ENCODE results near the gene TMEM30B.

GRCh38 chr14:61330511-61330910, 49.4 kb upstream of the TMEM30B start:
- TF ChIP-seq SMARCE1 (IDR thresholded peaks at IDR 0.05; ENCODE audit: borderline replicate concordance) (no peak), SMC3 (IDR thresholded peaks at IDR 0.05; ENCODE audit: low read length) (no peak), GABPA (IDR thresholded peaks at IDR 0.05; ENCODE audit: low read depth, low read length) (no peak), GABPA (CRISPR knock-in tag; IDR thresholded peaks at IDR 0.05; ENCODE audit: low read depth) (no peak)

All from HepG2 (cell line).